LNCaP clone FGC (cell line): ENCODE results near the gene NOLC1.

Experiments used
- DNase-seq: peaks from one replicate; pipeline ENCODE4 v3.0.0-alpha.2; 2011; ENCODE audit warnings: low read depth
- H3K4me3 ChIP-seq: 2 replicates; pipeline ENCODE4 v1.5.1; 2011; ENCODE audit warnings: mild to moderate bottlenecking, low read depth, low read length, control low read depth
- TF ChIP-seq, protein P1 (sequence below): IDR thresholded peaks from 2 replicates; pipeline ENCODE4 v1.5.1; 2012; ENCODE audit warnings: mild to moderate bottlenecking; ENCODE audit not compliant: control insufficient read depth, insufficient read depth; ENCODE audit errors: extremely low read depth

The NOLC1 gene

DNA sequence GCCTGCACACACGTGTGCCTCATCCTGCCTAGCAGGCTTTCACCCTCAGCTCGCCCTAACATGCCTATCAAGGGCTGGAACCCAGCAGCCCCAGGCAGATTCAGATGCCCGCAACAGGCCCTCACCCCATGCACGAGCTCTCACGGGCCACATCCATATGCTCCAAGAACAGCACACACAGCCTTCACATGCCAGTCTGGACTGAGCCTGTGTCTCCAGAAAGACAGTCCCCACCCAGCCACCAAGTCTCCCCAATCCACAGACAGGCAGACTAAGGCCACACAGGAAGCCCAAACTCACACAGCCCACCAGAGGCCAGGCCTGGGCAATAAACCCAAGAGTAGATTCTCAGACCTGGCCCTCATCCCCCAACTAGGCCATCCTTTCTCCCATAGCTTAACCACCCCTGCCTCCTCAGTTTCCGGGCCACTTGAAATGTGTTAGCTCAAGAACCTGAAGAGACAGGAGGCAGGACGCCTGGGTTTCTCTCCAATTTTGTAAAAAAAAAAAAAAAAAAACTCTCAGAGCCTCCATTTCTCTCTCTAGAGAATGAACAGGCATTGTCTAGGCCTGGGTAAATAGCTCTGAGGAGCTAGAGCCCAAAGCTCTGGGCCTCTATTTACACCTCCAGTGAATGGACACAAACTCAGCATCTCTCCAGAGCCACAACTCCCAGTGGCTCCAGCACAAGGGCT lies 38.8 kb upstream of the NOLC1 start:
- no peak for DNase-seq
- TF ChIP-seq, protein P1, sequence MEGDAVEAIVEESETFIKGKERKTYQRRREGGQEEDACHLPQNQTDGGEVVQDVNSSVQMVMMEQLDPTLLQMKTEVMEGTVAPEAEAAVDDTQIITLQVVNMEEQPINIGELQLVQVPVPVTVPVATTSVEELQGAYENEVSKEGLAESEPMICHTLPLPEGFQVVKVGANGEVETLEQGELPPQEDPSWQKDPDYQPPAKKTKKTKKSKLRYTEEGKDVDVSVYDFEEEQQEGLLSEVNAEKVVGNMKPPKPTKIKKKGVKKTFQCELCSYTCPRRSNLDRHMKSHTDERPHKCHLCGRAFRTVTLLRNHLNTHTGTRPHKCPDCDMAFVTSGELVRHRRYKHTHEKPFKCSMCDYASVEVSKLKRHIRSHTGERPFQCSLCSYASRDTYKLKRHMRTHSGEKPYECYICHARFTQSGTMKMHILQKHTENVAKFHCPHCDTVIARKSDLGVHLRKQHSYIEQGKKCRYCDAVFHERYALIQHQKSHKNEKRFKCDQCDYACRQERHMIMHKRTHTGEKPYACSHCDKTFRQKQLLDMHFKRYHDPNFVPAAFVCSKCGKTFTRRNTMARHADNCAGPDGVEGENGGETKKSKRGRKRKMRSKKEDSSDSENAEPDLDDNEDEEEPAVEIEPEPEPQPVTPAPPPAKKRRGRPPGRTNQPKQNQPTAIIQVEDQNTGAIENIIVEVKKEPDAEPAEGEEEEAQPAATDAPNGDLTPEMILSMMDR, result no peak
- H3K4me3 ChIP-seq, result peak overlapping the region; percentile 81

GRCh38 chr10:102113956-102114857 lies 38.0 kb upstream of the NOLC1 start:
- H3K4me3 ChIP-seq, result peak overlapping the region; percentile 81
- TF ChIP-seq, protein P1, result no peak
- DNase-seq, result no peak

DNA sequence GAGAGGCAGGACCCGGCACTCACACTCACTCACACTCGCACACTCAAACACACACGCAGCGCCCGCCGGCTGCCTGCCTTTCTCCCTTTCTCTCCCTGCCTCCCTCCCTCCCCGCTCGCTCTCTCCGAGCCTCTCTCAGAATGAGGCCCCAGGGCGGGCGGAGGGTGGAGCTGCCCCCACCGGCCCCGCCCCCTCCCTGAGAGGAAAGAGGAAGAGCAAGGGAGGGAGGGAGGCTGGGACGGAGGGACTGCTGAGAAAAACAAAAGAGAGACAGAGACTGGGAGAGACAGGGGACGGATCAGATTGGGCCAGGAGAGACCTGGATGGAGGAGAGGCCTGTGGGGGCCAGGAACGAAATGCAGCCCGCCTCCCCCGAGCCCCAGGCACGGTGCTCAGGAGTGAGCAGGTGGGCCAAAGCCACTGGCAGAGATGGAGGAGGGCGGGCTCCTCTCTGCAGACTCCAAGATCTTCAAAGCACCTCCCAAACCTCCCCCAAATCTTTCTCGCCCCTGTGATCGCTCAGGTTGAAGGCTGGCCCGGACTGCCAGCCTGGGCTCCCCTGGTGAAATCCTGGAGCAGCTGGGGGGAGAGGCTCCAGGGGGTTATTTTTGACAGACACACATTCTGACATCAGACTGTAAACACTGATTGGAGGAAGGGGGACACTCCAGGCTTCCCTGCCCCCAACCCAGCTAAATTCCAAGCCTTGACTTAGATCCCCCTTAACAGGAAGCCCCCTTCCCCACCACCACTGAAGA lies 37.1 kb upstream of the NOLC1 start:
- peak overlapping the region; percentile 81 for H3K4me3 ChIP-seq
- DNase-seq, result no peak
- TF ChIP-seq, protein P1, result no peak

DNA sequence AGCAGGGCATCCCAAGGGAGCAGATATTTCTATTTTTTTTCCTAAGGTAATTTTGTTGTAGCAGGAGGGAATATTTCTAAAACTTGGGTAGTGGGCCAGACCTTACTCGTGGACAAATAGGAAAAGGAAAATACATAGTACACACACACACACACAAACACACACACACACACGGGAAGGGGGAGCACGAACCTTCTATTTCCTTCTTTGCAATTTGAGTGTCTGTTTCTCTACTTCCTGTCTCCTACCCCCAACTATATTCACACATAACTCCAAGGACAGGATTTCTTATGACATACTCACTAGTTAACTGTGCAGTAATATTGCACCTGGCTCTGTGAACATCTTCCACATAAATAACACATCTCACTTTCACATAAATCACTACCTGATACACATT lies 36.4 kb upstream of the NOLC1 start:
- peak overlapping the region; percentile 81 for H3K4me3 ChIP-seq
- TF ChIP-seq, protein P1, result no peak
- DNase-seq, result no peak

DNA sequence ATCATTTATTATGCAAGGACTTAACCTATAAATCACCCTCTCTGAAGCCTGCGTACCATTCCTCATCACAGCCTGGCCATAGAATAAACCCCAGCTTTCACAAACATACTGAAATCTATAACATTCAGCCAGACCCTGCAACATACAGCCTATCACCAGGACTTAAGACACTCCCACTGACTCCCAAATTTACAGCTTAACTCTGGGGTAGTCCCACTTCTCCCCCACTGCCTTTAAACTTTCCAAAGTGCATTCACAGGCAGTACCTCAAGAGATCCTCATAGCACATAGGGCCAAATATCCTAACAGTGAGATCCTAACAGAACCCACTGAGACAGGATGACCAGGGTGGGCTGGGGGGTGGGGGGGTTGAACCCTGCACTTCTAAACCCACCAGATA lies 35.5 kb upstream of the NOLC1 start:
- TF ChIP-seq, protein P1, result no peak
- peak overlapping the region; percentile 96 for H3K4me3 ChIP-seq
- no peak for DNase-seq

DNA sequence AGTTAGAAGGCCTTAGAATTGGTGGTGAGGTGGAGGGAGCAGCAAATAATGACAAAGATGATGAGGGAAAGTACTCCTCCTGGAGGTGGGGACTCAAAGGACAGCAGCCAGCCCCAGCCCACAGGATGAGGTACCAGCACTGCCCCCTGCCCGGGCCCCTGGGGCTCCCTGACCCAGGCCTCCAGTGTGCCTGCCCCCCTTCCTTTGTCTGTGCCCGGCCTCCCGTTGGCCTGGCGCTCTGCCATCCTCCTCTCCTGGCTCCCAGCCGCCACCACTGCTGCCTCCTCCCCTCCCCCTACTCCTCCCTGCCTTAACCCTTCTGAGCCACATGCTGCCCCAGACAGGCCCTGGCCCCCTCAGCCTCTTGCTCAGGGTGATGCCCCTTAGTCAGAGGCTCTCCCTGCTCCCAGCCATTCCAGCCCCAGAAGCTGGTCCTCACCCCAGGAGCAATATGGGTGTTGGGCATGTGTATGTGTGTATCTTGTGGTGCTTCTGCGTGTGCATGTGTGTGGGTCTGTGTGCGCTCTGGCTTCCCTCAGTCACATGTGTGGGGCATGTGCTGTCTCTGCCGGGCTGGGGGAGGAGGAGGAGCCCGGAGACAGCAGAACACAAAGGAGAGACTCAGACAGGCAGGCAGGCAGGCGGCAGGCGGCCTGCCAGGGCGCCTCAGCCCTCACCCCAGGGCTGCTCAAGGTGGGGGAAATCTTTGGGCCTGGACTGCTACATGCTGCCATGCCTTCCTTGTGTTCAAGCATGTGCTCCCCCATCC lies 34.6 kb upstream of the NOLC1 start:
- H3K4me3 ChIP-seq, result peak overlapping the region; percentile 96
- TF ChIP-seq, protein P1, result 0 out of 2 replicates have a peak, but pooled peaks have one; percentile 10
- DNase-seq, result no peak
